Measurements from ENCODE around the gene PDIA6.

The PDIA6 gene

GRCh38 chr2:10773821-10774341 is 38.7 kb downstream of the PDIA6 start:
- no peak overlapping the region for H3K27ac ChIP-seq (ENCODE audit: low read length)
- no peaks in the 10 kb centered on the region for H3K79me2 ChIP-seq (ENCODE audit: low read length)
- no peak overlapping the region for H3K9ac ChIP-seq (ENCODE audit: low read length)
- H2AFZ ChIP-seq (ENCODE audit: low read depth, low read length) = no peak overlapping the region
- no peak for TF ChIP-seq CTCF (IDR thresholded peaks at IDR 0.05; ENCODE audit: low read depth, low read length)
- no peak for TF ChIP-seq EZH2phosphoT487 (IDR thresholded peaks at IDR 0.05; ENCODE audit: low read depth)
- no peaks in the 10 kb centered on the region for H3K9me3 ChIP-seq (ENCODE audit: insufficient read depth, low read length)
- H3K4me1 ChIP-seq (ENCODE audit: low read length) = no peaks in the 10 kb centered on the region
- no peak overlapping the region for H3K4me3 ChIP-seq (ENCODE audit: low read length)
- H3K36me3 ChIP-seq (replicated peaks; ENCODE audit: low read depth, low read length) = peaks cover 2% of the 10 kb centered on the region
- no peak overlapping the region for H3K4me2 ChIP-seq (ENCODE audit: low read length)
- peaks cover 11% of the 10 kb centered on the region; the same call in 1 of the 2 replicates for H4K20me1 ChIP-seq (ENCODE audit: insufficient read depth, low read length)
- no peaks in the 10 kb centered on the region for H3K27me3 ChIP-seq (ENCODE audit: low read depth, low read length)

GRCh38 chr2:10772868-10773215 is 39.7 kb downstream of the PDIA6 start:
- no peaks in the 10 kb centered on the region for H3K9me3 ChIP-seq (ENCODE audit: insufficient read depth, low read length)
- H2AFZ ChIP-seq (ENCODE audit: low read depth, low read length) = no peak overlapping the region
- no peaks in the 10 kb centered on the region for H3K36me3 ChIP-seq (replicated peaks; ENCODE audit: low read depth, low read length)
- no peaks in the 10 kb centered on the region for H3K4me1 ChIP-seq (ENCODE audit: low read length)
- no peak overlapping the region for H3K27ac ChIP-seq (ENCODE audit: low read length)
- TF ChIP-seq CTCF (IDR thresholded peaks at IDR 0.05; ENCODE audit: low read depth, low read length) = no peak
- TF ChIP-seq EZH2phosphoT487 (IDR thresholded peaks at IDR 0.05; ENCODE audit: low read depth) = no peak
- H3K79me2 ChIP-seq (ENCODE audit: low read length) = no peaks in the 10 kb centered on the region
- no peak overlapping the region for H3K9ac ChIP-seq (ENCODE audit: low read length)
- H4K20me1 ChIP-seq (ENCODE audit: insufficient read depth, low read length) = peaks cover 4% of the 10 kb centered on the region; the same call in 1 of the 2 replicates
- H3K4me3 ChIP-seq (ENCODE audit: low read length) = no peak overlapping the region
- H3K4me2 ChIP-seq (ENCODE audit: low read length) = no peak overlapping the region
- H3K27me3 ChIP-seq (ENCODE audit: low read depth, low read length) = no peaks in the 10 kb centered on the region

- Histone ChIP-seq H3K4me1 (ENCODE audit: low read length) (no peaks in the 10 kb centered on the region), H3K4me3 (ENCODE audit: low read length) (no peak overlapping the region), H3K27ac (ENCODE audit: low read length) (no peak overlapping the region), H3K4me2 (ENCODE audit: low read length) (no peak overlapping the region), H3K79me2 (ENCODE audit: low read length) (no peaks in the 10 kb centered on the region), H2AFZ (ENCODE audit: low read depth, low read length) (no peak overlapping the region), H3K9me3 (ENCODE audit: insufficient read depth, low read length) (no peaks in the 10 kb centered on the region), H3K36me3 (replicated peaks; ENCODE audit: low read depth, low read length) (no peaks in the 10 kb centered on the region), H4K20me1 (ENCODE audit: insufficient read depth, low read length) (0 out of 2 replicates have a peak, but pooled peaks cover 4% of the 10 kb centered on the region), H3K9ac (ENCODE audit: low read length) (no peak overlapping the region), H3K27me3 (ENCODE audit: low read depth, low read length) (no peaks in the 10 kb centered on the region)
- TF ChIP-seq EZH2phosphoT487 (IDR thresholded peaks at IDR 0.05; ENCODE audit: low read depth) (no peak), CTCF (IDR thresholded peaks at IDR 0.05; ENCODE audit: low read depth, low read length) (no peak)
Observed at GRCh38 chr2:10772201-10772867, 40.3 kb downstream of the PDIA6 start.

DNA sequence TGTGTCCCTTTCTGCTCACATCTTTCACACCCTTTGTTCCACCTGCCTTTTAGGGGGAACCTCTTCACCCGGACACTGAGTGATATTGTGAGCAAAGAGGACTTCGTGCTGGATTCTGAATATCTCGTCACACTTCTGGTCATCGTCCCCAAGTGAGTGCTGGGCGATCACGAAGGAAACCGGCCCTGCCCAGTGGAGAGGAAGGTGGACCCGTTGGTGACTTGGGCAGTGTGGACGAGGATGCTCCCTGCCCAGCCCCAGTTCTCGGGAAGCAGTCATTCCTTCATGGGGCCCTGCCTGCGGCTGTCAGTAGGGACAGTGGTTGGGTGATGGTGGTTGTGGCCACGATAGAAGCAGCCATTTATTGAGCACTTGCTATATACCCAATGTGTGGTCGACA is 40.8 kb downstream of the PDIA6 start:
- H3K9me3 ChIP-seq (ENCODE audit: insufficient read depth, low read length) = no peaks in the 10 kb centered on the region
- no peak overlapping the region for H3K27ac ChIP-seq (ENCODE audit: low read length)
- H3K4me1 ChIP-seq (ENCODE audit: low read length) = no peaks in the 10 kb centered on the region
- TF ChIP-seq EZH2phosphoT487 (IDR thresholded peaks at IDR 0.05; ENCODE audit: low read depth) = no peak
- TF ChIP-seq CTCF (IDR thresholded peaks at IDR 0.05; ENCODE audit: low read depth, low read length) = no peak
- 0 out of 2 replicates have a peak, but pooled peaks cover 1% of the 10 kb centered on the region for H4K20me1 ChIP-seq (ENCODE audit: insufficient read depth, low read length)
- H3K27me3 ChIP-seq (ENCODE audit: low read depth, low read length) = no peaks in the 10 kb centered on the region
- H3K4me2 ChIP-seq (ENCODE audit: low read length) = no peak overlapping the region
- no peaks in the 10 kb centered on the region for H3K79me2 ChIP-seq (ENCODE audit: low read length)
- H3K9ac ChIP-seq (ENCODE audit: low read length) = no peak overlapping the region
- no peaks in the 10 kb centered on the region for H3K36me3 ChIP-seq (replicated peaks; ENCODE audit: low read depth, low read length)
- H3K4me3 ChIP-seq (ENCODE audit: low read length) = no peak overlapping the region
- no peak overlapping the region for H2AFZ ChIP-seq (ENCODE audit: low read depth, low read length)

All from OCI-LY3 (cell line).